ENCODE data around the gene BICC1. TPM values are rescaled to one million over a fixed set of nuclear protein-coding genes. Genes with fewer than 3 reads are reported as not detected.

The BICC1 gene
- total RNA-seq, 1 experiment from 2014 or later, result not detected

GRCh38 chr10:58556516-58557165 lies 44.0 kb downstream of the BICC1 start:
- DNase-seq (ENCODE audit: low read depth, low spot score), result no peak
- Histone ChIP-seq H3K9me2 (ENCODE audit: insufficient read depth) (no peaks in the 10 kb centered on the region), H3K4me3 (replicated peaks in 1 of 2; ENCODE audit: low read depth in 1 of 2, low read length in 2 of 2) (no peak overlapping the region), H3K79me2 (ENCODE audit: insufficient read depth, low read length) (no peaks in the 10 kb centered on the region), H4K20me1 (ENCODE audit: insufficient read depth) (no peaks in the 10 kb centered on the region), H3K27ac (ENCODE audit: low read depth, low read length) (no peak overlapping the region), H3K36me3 (ENCODE audit: control insufficient read depth in 1 of 2, insufficient read depth in 2 of 2, low read length in 2 of 2) (no peaks in the 10 kb centered on the region), H2AFZ (ENCODE audit: low read depth, low read length, poor library complexity, severe bottlenecking) (no peak overlapping the region), H3K9me3 (ENCODE audit: control insufficient read depth in 1 of 2, insufficient read depth in 1 of 2, low read depth in 1 of 2, low read length in 2 of 2) (no peaks in the 10 kb centered on the region), H3K4me2 (ENCODE audit: low read length) (no peak overlapping the region), H3K4me1 (ENCODE audit: control insufficient read depth in 1 of 2, insufficient read depth in 2 of 2, low read length in 2 of 2) (no peaks in the 10 kb centered on the region), H3K27me3 (ENCODE audit: insufficient read depth, low read length) (0 out of 2 replicates have a peak, but pooled peaks cover 4% of the 10 kb centered on the region), H3K9ac (ENCODE audit: low read length) (no peak overlapping the region)
- RAD21 ChIA-PET (ENCODE audit: low non-redundant PET in 1 of 2, low total read pairs in 2 of 2, uncharacterized antibody in 2 of 2, unreplicated experiment in 2 of 2), result no interaction called here
- POLR2A ChIA-PET, result no interaction called here
- TF ChIP-seq ZNF274 (IDR thresholded peaks at IDR 0.05; ENCODE audit: low read depth, low read length) (no peak), CTCF (IDR thresholded peaks at IDR 0.05 in 2 of 3, conservative IDR thresholded peaks at IDR 0.05 in 1 of 3; ENCODE audit: borderline replicate concordance in 1 of 3, insufficient read depth in 1 of 3, low read depth in 2 of 3, low read length in 2 of 3) (no peak), RAD21 (IDR thresholded peaks at IDR 0.05; ENCODE audit: low read depth) (no peak), JUND (IDR thresholded peaks at IDR 0.05) (no peak), ZFX (IDR thresholded peaks at IDR 0.05) (no peak), EZH2phosphoT487 (IDR thresholded peaks at IDR 0.05; ENCODE audit: borderline replicate concordance) (no peak), CBX3 (IDR thresholded peaks at IDR 0.05; ENCODE audit: low read depth) (no peak), TCF7L2 (IDR thresholded peaks at IDR 0.05; ENCODE audit: borderline replicate concordance, extremely low read depth, insufficient read depth, insufficient read length) (no peak), ZBTB33 (IDR thresholded peaks at IDR 0.05; ENCODE audit: extremely low read depth, insufficient replicate concordance, low read length) (no peak), POLR2AphosphoS5 (IDR thresholded peaks at IDR 0.05; ENCODE audit: low read depth, low read length) (no peak), REST (IDR thresholded peaks at IDR 0.05; ENCODE audit: low read depth) (no peak), SP1 (IDR thresholded peaks at IDR 0.05; ENCODE audit: low read depth) (no peak), YY1 (IDR thresholded peaks at IDR 0.05; ENCODE audit: extremely low read depth, insufficient replicate concordance, low read depth, low read length) (no peak), MAX (IDR thresholded peaks at IDR 0.05) (no peak), SIN3A (IDR thresholded peaks at IDR 0.05; ENCODE audit: low read depth) (no peak), POLR2A (IDR thresholded peaks at IDR 0.05; ENCODE audit: borderline replicate concordance, extremely low read depth, insufficient read depth, insufficient read length) (no peak), ELF1 (IDR thresholded peaks at IDR 0.05; ENCODE audit: borderline replicate concordance, low read depth) (no peak), SRF (IDR thresholded peaks at IDR 0.05; ENCODE audit: low read depth) (no peak), ATF3 (IDR thresholded peaks at IDR 0.05) (no peak)
- CTCF ChIA-PET, result interaction anchor here (1.0 kb wide), 1 partner anchor 26 kb away, joined by 5 read pairs; no protein-coding TSS in a partner anchor
- intact Hi-C loops (cut with micrococcal nuclease), result no loop called here
- no TSS peak for BruUV-seq (replicated peaks)
- no peak for ATAC-seq
